ENCODE results near the gene MYPN. TPM values are rescaled to one million over a fixed set of nuclear protein-coding genes. Genes with fewer than 3 reads are reported as not detected.

The MYPN gene
- total RNA-seq, 1 experiment from 2014 or later = not detected

GRCh38 chr10:68221196-68221595 lies 111.9 kb downstream of the MYPN start:
- H3K9ac ChIP-seq (ENCODE audit: extremely low read depth, insufficient read length, low read length) = no peak overlapping the region
- no peak overlapping the region for H3K27ac ChIP-seq (ENCODE audit: insufficient read length, low read depth, low read length)
- H3K4me3 Mint-ChIP-seq = no peak overlapping the region
- no peak overlapping the region for H3K18ac ChIP-seq (ENCODE audit: insufficient read length, low read depth, low read length)
- no peak for TF ChIP-seq CTCF (conservative IDR thresholded peaks at IDR 0.05)
- H3K4me1 ChIP-seq (ENCODE audit: insufficient read depth, low read length) = no peaks in the 10 kb centered on the region
- H2BK20ac ChIP-seq (ENCODE audit: low read depth, low read length, poor library complexity, severe bottlenecking) = no peak overlapping the region
- H3K36me3 Mint-ChIP-seq (ENCODE audit: insufficient read depth in 1 of 3, low read depth in 3 of 3) = no peaks in the 10 kb centered on the region
- H2BK5ac ChIP-seq (ENCODE audit: insufficient read length, low read length) = no peak overlapping the region
- no peak overlapping the region for H4K8ac ChIP-seq (replicated peaks; ENCODE audit: insufficient read length, low read depth, low read length)
- H3T11ph ChIP-seq (ENCODE audit: low read length) = no peak overlapping the region
- H3K23ac ChIP-seq (ENCODE audit: insufficient read length, low read depth, low read length) = no peak overlapping the region
- H3K14ac ChIP-seq (ENCODE audit: insufficient read depth, low read length) = no peak overlapping the region
- peaks cover 4% of the 10 kb centered on the region for H4K20me1 ChIP-seq (ENCODE audit: control insufficient read depth, insufficient read depth, insufficient read length)
- no peaks in the 10 kb centered on the region for H3K27me3 ChIP-seq (ENCODE audit: insufficient read depth, low read length)
- no peak overlapping the region for H2AK5ac ChIP-seq (ENCODE audit: insufficient read length, low read length)
- H3K4ac ChIP-seq (ENCODE audit: low read depth, low read length) = no peak overlapping the region
- no peak overlapping the region for H3K27ac Mint-ChIP-seq
- no peak overlapping the region for H4K91ac ChIP-seq (ENCODE audit: insufficient read length, low read depth, low read length)
- no peaks in the 10 kb centered on the region for H3K9me3 ChIP-seq (ENCODE audit: control insufficient read depth, low read depth, low read length)
- no peak overlapping the region for H2BK120ac ChIP-seq (ENCODE audit: low read depth, low read length, poor library complexity, severe bottlenecking)
- no peak overlapping the region for H3K4me2 ChIP-seq (ENCODE audit: insufficient read depth, insufficient read length, low read length)
- no peaks in the 10 kb centered on the region; a peak in 1 of 4 replicates for H3K4me1 Mint-ChIP-seq
- H3K9me3 Mint-ChIP-seq = no peaks in the 10 kb centered on the region; a peak in 1 of 5 replicates
- no peak overlapping the region for H2BK15ac ChIP-seq (ENCODE audit: low read depth, low read length)
- H3K56ac ChIP-seq (ENCODE audit: insufficient read length, low read depth, low read length) = no peak overlapping the region
- no peak overlapping the region for H2AFZ ChIP-seq (ENCODE audit: low read length)
- no peak overlapping the region for H2BK12ac ChIP-seq (ENCODE audit: insufficient read length, low read depth, low read length)
- H3K27me3 Mint-ChIP-seq (ENCODE audit: low read depth) = no peaks in the 10 kb centered on the region
- no peaks in the 10 kb centered on the region for H3K79me2 ChIP-seq (ENCODE audit: insufficient read depth, low read length)
- no peaks in the 10 kb centered on the region for H3K23me2 ChIP-seq (ENCODE audit: insufficient read length, low read depth, low read length, poor library complexity, severe bottlenecking)
- DNase-seq = no peak
- H3K79me1 ChIP-seq (ENCODE audit: insufficient read depth, low read depth, low read length, poor library complexity, severe bottlenecking) = no peaks in the 10 kb centered on the region
- no peak overlapping the region for H4K5ac ChIP-seq (ENCODE audit: insufficient read length, low read depth, low read length)

Data from H9 (cell line).